GM23248 (cell line): Measurements from ENCODE around the gene FSTL4.

Source experiments
- EZH2 ChIP-seq: fragments of 200-600 bp; sonication (generic); IDR thresholded peaks from 2 replicates; pipeline ENCODE4 v1.6.1; 2018; ENCODE audit warnings: antibody characterized with exemption, mild to moderate bottlenecking; ENCODE audit not compliant: insufficient read depth, poor library complexity, severe bottlenecking
- EZH2phosphoT487 ChIP-seq: fragments of 200-600 bp; sonication (generic); IDR thresholded peaks from 2 replicates; pipeline ENCODE4 v1.6.1; 2018; ENCODE audit warnings: antibody characterized with exemption, moderate library complexity, mild to moderate bottlenecking, low read depth; ENCODE audit not compliant: insufficient read depth

- no peak for TF ChIP-seq EZH2phosphoT487
- no peak for TF ChIP-seq EZH2
These were observed 152.1 kb downstream of the FSTL4 start for GRCh38 chr5:133460172-133460758.
